HCT116 (cell line): ENCODE results near the gene ASB15. TPM values are rescaled to one million over a fixed set of nuclear protein-coding genes. Genes with fewer than 3 reads are reported as not detected.

Experiments
- ATAC-seq: fragments of 200-7000 bp; cut with Tn5 transposase; 2 replicates; pipeline ENCODE4 v1.9.1; 2020; ENCODE audit warnings: mild to moderate bottlenecking, moderate library complexity
- BruUV-seq: library from RNA; stranded (reverse); fragments of 400-500 nt; replicated peaks from 2 replicates; lab custom pipeline; 2021; lab: Mats Ljungman, UMichigan
- CTCF ChIA-PET: fragments of 300-600 bp; sonication (Branson Sonifier 250); formaldehyde crosslinking; loops from one replicate; lab custom pipeline; 2021; ENCODE audit warnings: antibody characterized with exemption; lab: Charles Lee
- POLR2A ChIA-PET: fragments of 300-600, 350-600 bp; sonication (Branson Sonifier 250); formaldehyde crosslinking; loops from one replicate; lab custom pipeline; 2021; ENCODE audit warnings: antibody characterized with exemption; lab: Charles Lee
- RAD21 ChIA-PET, 2 experiments: fragments of 300-600 bp; sonication (Branson Sonifier 250); formaldehyde crosslinking; loops; one replicate each; lab custom pipeline; 2023; ENCODE audit warnings: low total read pairs in 2 of 2; ENCODE audit not compliant: uncharacterized antibody in 2 of 2, unreplicated experiment in 2 of 2, low non-redundant PET in 1 of 2; lab: Charles Lee
- DNase-seq: peaks from one replicate; pipeline ENCODE4 v3.0.0-alpha.2; 2010; ENCODE audit warnings: low read depth, low spot score
- H2AFZ ChIP-seq: fragments of 200-600 bp; shearing (Covaris generic), sonication (generic); 2 replicates; pipeline ENCODE4 v1.6.1; 2017; ENCODE audit warnings: low read depth, mixed run types, mixed read lengths, antibody characterized with exemption, low read length; ENCODE audit not compliant: poor library complexity, severe bottlenecking
- H3K27ac ChIP-seq: 2 replicates; pipeline ENCODE4 v1.5.1; 2012; ENCODE audit warnings: low read depth, low read length
- H3K27me3 ChIP-seq: fragments of 200-600 bp; sonication (generic); 2 replicates; pipeline ENCODE4 v1.6.1; 2016; ENCODE audit warnings: mixed run types, low read length, mixed read lengths; ENCODE audit not compliant: insufficient read depth
- H3K36me3 ChIP-seq, 2 experiments: fragments of 200-500 bp in 1 of 2; fragments of 200-600 bp in 1 of 2; sonication (Bioruptor generic) in 1 of 2; sonication (generic) in 1 of 2; 2 replicates each; pipeline versions ENCODE4 v1.5.1 to v1.6.1; 2014 to 2016; ENCODE audit warnings: low read length in 2 of 2, inconsistent platforms in 1 of 2, mixed read lengths in 1 of 2, mixed run types in 1 of 2; ENCODE audit not compliant: insufficient read depth in 2 of 2, control insufficient read depth in 1 of 2
- H3K4me1 ChIP-seq, 2 experiments: fragments of 200-600 bp in 1 of 2; sonication (generic) in 1 of 2; 2 replicates each; pipeline versions ENCODE4 v1.5.1 to v1.6.1; 2012 to 2017; ENCODE audit warnings: low read length in 2 of 2, inconsistent platforms in 1 of 2, mild to moderate bottlenecking in 1 of 2, mixed read lengths in 1 of 2, mixed run types in 1 of 2, moderate library complexity in 1 of 2; ENCODE audit not compliant: insufficient read depth in 2 of 2, control insufficient read depth in 1 of 2
- H3K4me2 ChIP-seq: fragments of 200-600 bp; sonication (generic); 2 replicates; pipeline ENCODE4 v1.6.1; 2017; ENCODE audit warnings: mixed run types, low read length, mixed read lengths
- H3K4me3 ChIP-seq, 2 experiments: fragments of 200-600 bp in 1 of 2; sonication (generic) in 1 of 2; replicated peaks in 1 of 2; 2 replicates each; pipeline ENCODE4 v1.5.1; 2011 to 2016; ENCODE audit warnings: low read length in 2 of 2, control low read depth in 1 of 2, low read depth in 1 of 2, mild to moderate bottlenecking in 1 of 2, mixed read lengths in 1 of 2, mixed run types in 1 of 2
- H3K79me2 ChIP-seq: fragments of 200-600 bp; sonication (generic); 2 replicates; pipeline ENCODE4 v1.6.1; 2017; ENCODE audit warnings: mild to moderate bottlenecking, mixed run types, low read length, moderate library complexity, mixed read lengths; ENCODE audit not compliant: insufficient read depth
- H3K9ac ChIP-seq: fragments of 200-600 bp; sonication (generic); 2 replicates; pipeline ENCODE4 v1.6.1; 2016; ENCODE audit warnings: low read length, mixed read lengths
- H3K9me2 ChIP-seq: fragments of 200-600 bp; sonication (generic), shearing (Covaris generic); 2 replicates; pipeline ENCODE4 v1.6.1; 2017; ENCODE audit warnings: mixed run types, mild to moderate bottlenecking, moderate library complexity; ENCODE audit not compliant: insufficient read depth
- H3K9me3 ChIP-seq, 2 experiments: fragments of 200-500 bp in 1 of 2; fragments of 200-600 bp in 1 of 2; sonication (Bioruptor generic) in 1 of 2; sonication (generic) in 1 of 2; 2 replicates each; pipeline ENCODE4 v1.6.1; 2014 to 2017; ENCODE audit warnings: low read length in 2 of 2, mixed read lengths in 2 of 2, inconsistent platforms in 1 of 2, low read depth in 1 of 2, mild to moderate bottlenecking in 1 of 2, mixed run types in 1 of 2, moderate library complexity in 1 of 2; ENCODE audit not compliant: control insufficient read depth in 1 of 2, insufficient read depth in 1 of 2
- H4K20me1 ChIP-seq: fragments of 200-600 bp; sonication (generic), shearing (Covaris generic); 2 replicates; pipeline ENCODE4 v1.6.1; 2017; ENCODE audit warnings: mixed run types, mild to moderate bottlenecking, moderate library complexity; ENCODE audit not compliant: insufficient read depth
- ATF3 ChIP-seq: IDR thresholded peaks from 2 replicates; pipeline ENCODE4 v1.6.1; 2012
- EGR1 ChIP-seq: IDR thresholded peaks from 2 replicates; pipeline ENCODE4 v1.6.1; 2012; ENCODE audit warnings: low read depth
- ELF1 ChIP-seq: IDR thresholded peaks from 2 replicates; pipeline ENCODE4 v1.6.1; 2012; ENCODE audit warnings: low read depth, borderline replicate concordance
- EZH2phosphoT487 ChIP-seq: fragments of 200-600 bp; IDR thresholded peaks from 2 replicates; pipeline ENCODE4 v1.6.1; 2018; ENCODE audit warnings: antibody characterized with exemption, borderline replicate concordance
- FOSL1 ChIP-seq: IDR thresholded peaks from 2 replicates; pipeline ENCODE4 v1.6.1; 2012; ENCODE audit warnings: low read depth
- JUND ChIP-seq: IDR thresholded peaks from 2 replicates; pipeline ENCODE4 v1.6.1; 2012
- POLR2A ChIP-seq: IDR thresholded peaks from 2 replicates; pipeline ENCODE4 v1.7.0; 2011; ENCODE audit warnings: borderline replicate concordance; ENCODE audit not compliant: insufficient read depth, insufficient read length; ENCODE audit errors: extremely low read depth
- RAD21 ChIP-seq: IDR thresholded peaks from 2 replicates; pipeline ENCODE4 v1.6.1; 2012; ENCODE audit warnings: low read depth, mild to moderate bottlenecking
- SRF ChIP-seq: IDR thresholded peaks from 2 replicates; pipeline ENCODE4 v1.6.1; 2012; ENCODE audit warnings: low read depth
- YY1 ChIP-seq: IDR thresholded peaks from 2 replicates; pipeline ENCODE4 v1.6.1; 2011; ENCODE audit warnings: low read length, low read depth, moderate library complexity, mild to moderate bottlenecking; ENCODE audit not compliant: insufficient replicate concordance; ENCODE audit errors: extremely low read depth
- ZNF274 ChIP-seq: fragments of 200-500 bp; sonication (Bioruptor generic); IDR thresholded peaks from 2 replicates; pipeline ENCODE4 v1.6.1; 2014; ENCODE audit warnings: mild to moderate bottlenecking, low read depth, low read length, inconsistent platforms
- intact Hi-C: fragments of 100-400 bp; cut with micrococcal nuclease; formaldehyde crosslinking; loops from 2 replicates; pipeline ENCODE4 v1.10.0; 2022
- total RNA-seq: library from RNA; stranded (reverse); gene quantifications from one replicate; pipeline ENCODE4 v1.2.1, GENCODE V29; 2021; ENCODE audit not compliant: unreplicated experiment
- TF ChIP-seq, protein P1 (sequence below): IDR thresholded peaks from 2 replicates; pipeline ENCODE4 v1.6.1; 2011; ENCODE audit warnings: mild to moderate bottlenecking, low read length, moderate library complexity; ENCODE audit not compliant: insufficient replicate concordance; ENCODE audit errors: extremely low read depth
- TF ChIP-seq, protein P2 (sequence below): IDR thresholded peaks from 2 replicates; pipeline ENCODE4 v1.6.1; 2012

Gene ASB15
- total RNA-seq, 1 experiment from 2014 or later: not detected

DNA sequence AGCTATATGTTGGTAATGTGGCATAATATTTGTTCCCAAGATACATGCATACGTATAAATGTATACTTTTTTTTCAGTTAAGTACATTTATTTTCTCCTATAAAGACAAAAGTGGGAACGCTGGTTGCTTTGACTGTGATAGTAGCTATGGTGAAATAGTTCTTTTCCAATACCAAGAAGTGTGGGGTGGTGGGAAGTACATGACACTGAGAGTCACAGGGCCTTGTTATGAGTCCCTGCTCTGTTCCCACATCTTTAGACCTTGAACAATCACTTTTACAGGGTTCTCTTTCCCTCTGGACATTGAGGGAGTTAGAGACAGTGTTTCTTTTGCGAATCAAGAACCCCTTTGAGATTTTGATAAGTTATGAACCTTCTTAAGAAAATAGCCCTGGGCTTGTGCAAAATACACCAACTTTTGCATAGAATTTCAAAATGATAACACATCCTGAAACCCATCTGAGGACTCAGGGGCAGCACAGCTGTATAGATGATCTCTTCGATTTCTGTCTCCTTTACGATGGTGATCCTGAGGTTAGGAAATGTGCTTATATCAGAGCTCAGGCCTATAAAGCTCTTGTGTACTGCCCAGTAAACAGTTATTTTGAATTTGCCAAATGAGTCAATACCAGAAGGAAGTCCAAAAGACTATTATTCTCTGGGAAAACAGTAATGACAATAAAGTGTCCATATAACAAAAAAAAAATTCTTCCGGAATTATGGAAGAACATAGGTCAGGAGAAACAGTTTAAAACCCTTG, 55.1 kb downstream of the ASB15 start (continued):
- TF ChIP-seq YY1 (no peak), ZNF274 (no peak), POLR2A (no peak), FOSL1 (no peak), EGR1 (no peak), ELF1 (no peak), SRF (no peak), RAD21 (no peak), EZH2phosphoT487 (no peak)
- TF ChIP-seq, protein P1, sequence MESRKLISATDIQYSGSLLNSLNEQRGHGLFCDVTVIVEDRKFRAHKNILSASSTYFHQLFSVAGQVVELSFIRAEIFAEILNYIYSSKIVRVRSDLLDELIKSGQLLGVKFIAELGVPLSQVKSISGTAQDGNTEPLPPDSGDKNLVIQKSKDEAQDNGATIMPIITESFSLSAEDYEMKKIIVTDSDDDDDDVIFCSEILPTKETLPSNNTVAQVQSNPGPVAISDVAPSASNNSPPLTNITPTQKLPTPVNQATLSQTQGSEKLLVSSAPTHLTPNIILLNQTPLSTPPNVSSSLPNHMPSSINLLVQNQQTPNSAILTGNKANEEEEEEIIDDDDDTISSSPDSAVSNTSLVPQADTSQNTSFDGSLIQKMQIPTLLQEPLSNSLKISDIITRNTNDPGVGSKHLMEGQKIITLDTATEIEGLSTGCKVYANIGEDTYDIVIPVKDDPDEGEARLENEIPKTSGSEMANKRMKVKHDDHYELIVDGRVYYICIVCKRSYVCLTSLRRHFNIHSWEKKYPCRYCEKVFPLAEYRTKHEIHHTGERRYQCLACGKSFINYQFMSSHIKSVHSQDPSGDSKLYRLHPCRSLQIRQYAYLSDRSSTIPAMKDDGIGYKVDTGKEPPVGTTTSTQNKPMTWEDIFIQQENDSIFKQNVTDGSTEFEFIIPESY: no peak

- H3K9me2 ChIP-seq: no peaks in the 10 kb centered on the region; the same call in 1 of the 2 replicates
- ATAC-seq: no peak
- H2AFZ ChIP-seq: no peak overlapping the region
- no peak overlapping the region for H3K9ac ChIP-seq
- H4K20me1 ChIP-seq: no peaks in the 10 kb centered on the region
- no peaks in the 10 kb centered on the region for H3K4me1 ChIP-seq
- CTCF ChIA-PET: interaction anchor here (1.6 kb wide), 1 partner anchor 163 kb away, joined by 3 read pairs; no protein-coding TSS in a partner anchor
- intact Hi-C loops: no loop called here
- no peaks in the 10 kb centered on the region for H3K36me3 ChIP-seq
- TF ChIP-seq SRF (no peak), FOSL1 (no peak), POLR2A (no peak), ZNF274 (no peak), ATF3 (no peak), YY1 (no peak), JUND (no peak)
- TF ChIP-seq, protein P2, sequence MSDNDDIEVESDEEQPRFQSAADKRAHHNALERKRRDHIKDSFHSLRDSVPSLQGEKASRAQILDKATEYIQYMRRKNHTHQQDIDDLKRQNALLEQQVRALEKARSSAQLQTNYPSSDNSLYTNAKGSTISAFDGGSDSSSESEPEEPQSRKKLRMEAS: no peak
- TF ChIP-seq, all 23 proteins: peak for 0
- H3K27me3 ChIP-seq: no peaks in the 10 kb centered on the region
- no peak overlapping the region for H3K4me2 ChIP-seq
- no peak overlapping the region for H3K4me3 ChIP-seq
- POLR2A ChIA-PET: no interaction called here
- no peaks in the 10 kb centered on the region for H3K79me2 ChIP-seq
- RAD21 ChIA-PET: no interaction called here
- no peaks in the 10 kb centered on the region for H3K9me3 ChIP-seq
- no peak for DNase-seq
- H3K27ac ChIP-seq: no peak overlapping the region
- no TSS peak for BruUV-seq
Observed at GRCh38 chr7:123657304-123657685, 55.7 kb downstream of the ASB15 start.
